ENCODE data around the gene CNTNAP2. TPM values are rescaled to one million over a fixed set of nuclear protein-coding genes. Genes with fewer than 3 reads are reported as not detected.

Gene CNTNAP2
- total RNA-seq, 2 experiments from 2014 or later = not detected

GRCh38 chr7:148238761-148239325 lies 2122.2 kb downstream of the CNTNAP2 start:
- CTCF ChIA-PET = no interaction called here
- H3K27me3 ChIP-seq (ENCODE audit: control insufficient read depth in 1 of 2, insufficient read depth in 2 of 2, low read length in 2 of 2) = peaks cover 6 to 9% of the 10 kb centered on the region in 2 experiments
- Mint-ChIP-seq H3K9me3 (no peaks in the 10 kb centered on the region), H3K4me3 (no peak overlapping the region), H3K4me1 (ENCODE audit: low read depth) (no peaks in the 10 kb centered on the region), H3K27me3 (peaks cover 54% of the 10 kb centered on the region), H3K36me3 (ENCODE audit: low read depth) (no peaks in the 10 kb centered on the region), H3K27ac (no peak overlapping the region)
- intact Hi-C loops (cut with DNase I, micrococcal nuclease) = no loop called here
- no peaks in the 10 kb centered on the region for H3K36me3 ChIP-seq (ENCODE audit: insufficient read depth, low read length)
- H3K4me3 ChIP-seq (ENCODE audit: low read length) = no peak overlapping the region
- POLR2A ChIA-PET = no interaction called here
- TF ChIP-seq CTCF (IDR thresholded peaks at IDR 0.05) = no peak
- DNase-seq (no peak), ATAC-seq (ENCODE audit: poor library complexity) (no peak)
- no peak overlapping the region for H3K27ac ChIP-seq (ENCODE audit: low read depth in 1 of 2, low read length in 2 of 2)
- H3K4me1 ChIP-seq (ENCODE audit: insufficient read depth, low read length) = peaks cover 3% of the 10 kb centered on the region
- no peaks in the 10 kb centered on the region for H3K9me3 ChIP-seq (ENCODE audit: control insufficient read depth in 1 of 2, insufficient read depth in 1 of 2, low read length in 2 of 2)

DNA sequence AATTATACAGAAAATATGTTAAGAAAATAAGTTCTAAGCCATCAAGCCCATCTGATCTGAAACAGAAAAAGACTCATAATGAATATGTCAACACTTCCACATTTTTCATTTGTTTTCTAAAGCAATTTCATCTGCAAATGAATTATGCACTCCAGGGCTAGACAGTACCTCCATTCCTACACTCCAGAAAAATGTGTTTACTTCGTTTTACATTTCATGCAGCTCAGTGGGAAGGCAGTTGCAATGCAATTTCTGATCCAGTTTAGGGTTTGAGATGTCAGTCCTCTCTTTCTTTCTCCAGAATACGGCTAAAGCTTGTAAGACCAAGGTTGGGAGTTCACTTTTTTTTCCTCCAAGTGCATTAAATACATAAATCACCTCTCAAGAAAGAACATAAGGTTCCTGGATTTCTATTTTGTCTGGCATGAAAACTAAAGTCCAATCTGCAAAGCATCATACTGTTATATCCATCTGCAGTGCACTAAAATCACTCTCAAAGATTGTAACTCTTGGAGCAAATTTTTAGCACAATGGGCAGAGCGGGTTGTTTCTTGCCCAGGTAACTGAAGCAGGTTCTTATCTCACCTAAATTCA lies 2125.2 kb downstream of the CNTNAP2 start:
- Mint-ChIP-seq H3K27ac (no peak overlapping the region), H3K4me3 (no peak overlapping the region), H3K4me1 (ENCODE audit: low read depth) (no peaks in the 10 kb centered on the region), H3K9me3 (no peaks in the 10 kb centered on the region), H3K27me3 (peaks cover 48% of the 10 kb centered on the region), H3K36me3 (ENCODE audit: low read depth) (no peaks in the 10 kb centered on the region)
- peaks cover 6 to 9% of the 10 kb centered on the region in 2 experiments for H3K27me3 ChIP-seq (ENCODE audit: control insufficient read depth in 1 of 2, insufficient read depth in 2 of 2, low read length in 2 of 2)
- no peaks in the 10 kb centered on the region for H3K9me3 ChIP-seq (ENCODE audit: control insufficient read depth in 1 of 2, insufficient read depth in 1 of 2, low read length in 2 of 2)
- H3K27ac ChIP-seq (ENCODE audit: low read depth in 1 of 2, low read length in 2 of 2) = no peak overlapping the region
- H3K4me3 ChIP-seq (ENCODE audit: low read length) = no peak overlapping the region
- DNase-seq (no peak), ATAC-seq (ENCODE audit: poor library complexity) (no peak)
- H3K4me1 ChIP-seq (ENCODE audit: insufficient read depth, low read length) = peaks cover 3% of the 10 kb centered on the region
- no peaks in the 10 kb centered on the region for H3K36me3 ChIP-seq (ENCODE audit: insufficient read depth, low read length)
- POLR2A ChIA-PET = no interaction called here
- no peak for TF ChIP-seq CTCF (IDR thresholded peaks at IDR 0.05)
- CTCF ChIA-PET = no interaction called here
- intact Hi-C loops (cut with DNase I, micrococcal nuclease) = no loop called here

DNA sequence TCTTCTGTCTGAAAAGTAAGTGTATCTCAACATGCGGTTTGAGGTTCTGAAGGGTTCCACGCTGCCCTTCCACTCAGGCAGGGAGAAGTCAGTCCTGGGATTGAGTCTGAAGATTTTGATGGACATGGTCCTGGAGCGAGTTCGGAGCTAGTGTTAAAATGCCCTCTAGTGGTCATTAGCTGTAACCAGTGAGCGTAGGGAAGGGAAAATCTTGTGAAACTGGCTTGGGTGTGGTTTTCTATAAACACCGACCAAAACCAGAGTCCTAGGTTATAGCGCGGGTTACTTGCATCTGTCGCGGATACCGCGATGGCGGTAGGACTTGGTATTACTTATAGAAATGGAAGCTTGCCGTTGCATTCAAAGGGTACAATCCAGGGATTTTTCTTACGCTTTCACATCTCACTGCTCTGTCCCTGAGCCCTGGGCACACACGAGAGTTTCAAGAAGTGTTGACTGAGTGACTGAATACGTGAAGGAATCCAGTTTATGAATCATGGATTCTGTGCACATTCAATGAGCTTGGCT lies 2125.8 kb downstream of the CNTNAP2 start:
- DNase-seq = peak in 2 of 14 experiments; percentile 13 to 22

More for the DNA sequence above, 2125.8 kb downstream of the CNTNAP2 start:
- POLR2A ChIA-PET = no interaction called here
- H3K36me3 Mint-ChIP-seq (ENCODE audit: low read depth) = no peaks in the 10 kb centered on the region
- intact Hi-C loops (cut with DNase I, micrococcal nuclease) = no loop called here
- TF ChIP-seq CTCF (IDR thresholded peaks at IDR 0.05) = peak; percentile 36
- H3K4me1 Mint-ChIP-seq (ENCODE audit: low read depth) = no peaks in the 10 kb centered on the region
- no peak overlapping the region for H3K27ac Mint-ChIP-seq
- no peaks in the 10 kb centered on the region for H3K9me3 Mint-ChIP-seq
- H3K4me3 Mint-ChIP-seq = no peak overlapping the region
- peaks cover 45% of the 10 kb centered on the region for H3K27me3 Mint-ChIP-seq
- peaks cover 6 to 9% of the 10 kb centered on the region in 2 experiments for H3K27me3 ChIP-seq (ENCODE audit: control insufficient read depth in 1 of 2, insufficient read depth in 2 of 2, low read length in 2 of 2)
- CTCF ChIA-PET = no interaction called here
- no peaks in the 10 kb centered on the region for H3K9me3 ChIP-seq (ENCODE audit: control insufficient read depth in 1 of 2, insufficient read depth in 1 of 2, low read length in 2 of 2)
- no peak for ATAC-seq (ENCODE audit: poor library complexity)
- H3K36me3 ChIP-seq (ENCODE audit: insufficient read depth, low read length) = no peaks in the 10 kb centered on the region
- peaks cover 3% of the 10 kb centered on the region for H3K4me1 ChIP-seq (ENCODE audit: insufficient read depth, low read length)
- no peak overlapping the region for H3K4me3 ChIP-seq (ENCODE audit: low read length)
- H3K27ac ChIP-seq (ENCODE audit: low read depth in 1 of 2, low read length in 2 of 2) = no peak overlapping the region

Measured in CD4-positive, alpha-beta T cell (primary cell).